Gastrocnemius medialis (tissue), 4 donors: ENCODE measurements around the gene P4HA3. TPM values are rescaled to one million over a fixed set of nuclear protein-coding genes. Genes with fewer than 3 reads are reported as not detected.

ENCODE experiments used
- ATAC-seq, 2 donors: fragments of 150-250 bp; one replicate each; pipeline ENCODE4 v1.9.1; 2016
- DNase-seq, 2 donors: peaks; one replicate each; pipeline ENCODE4 v3.0.0-alpha.2; 2019
- H3K27ac ChIP-seq, 4 donors: fragments of 200-600 bp; sonication (generic); 1 replicate in 1 of 4; 2 replicates in 3 of 4; pipeline ENCODE4 v1.5.1; 2016 to 2018; ENCODE audit warnings: mild to moderate bottlenecking in 2 of 4, moderate library complexity in 1 of 4
- H3K27me3 ChIP-seq, 3 donors: fragments of 200-600 bp; sonication (generic) in 2 of 3; 1 replicate in 1 of 3; 2 replicates in 2 of 3; pipeline versions ENCODE4 v1.5.1 to v1.6.0; 2016 to 2019; ENCODE audit warnings: mild to moderate bottlenecking in 1 of 3, moderate library complexity in 1 of 3
- H3K36me3 ChIP-seq, 2 donors: fragments of 200-600 bp; sonication (generic) in 1 of 2; one replicate each; pipeline ENCODE4 v1.5.1; 2017 to 2018
- H3K4me1 ChIP-seq, 2 donors: fragments of 200-600 bp; sonication (generic) in 1 of 2; one replicate each; pipeline ENCODE4 v1.5.1; 2016 to 2017; ENCODE audit warnings: mild to moderate bottlenecking in 2 of 2
- H3K4me3 ChIP-seq, 4 donors: fragments of 200-600 bp; sonication (generic) in 3 of 4; 1 replicate in 1 of 4; 2 replicates in 3 of 4; pipeline ENCODE4 v1.5.1; 2016 to 2019; ENCODE audit warnings: mild to moderate bottlenecking in 2 of 4
- H3K9me3 ChIP-seq, 3 donors: fragments of 200-600 bp; sonication (generic) in 2 of 3; 1 replicate in 1 of 3; 2 replicates in 2 of 3; pipeline ENCODE4 v1.5.1; 2016 to 2019
- CTCF ChIP-seq, 5 experiments: fragments of 450-650 bp in 3 of 5; fragments of 200-600 bp in 2 of 5; sonication (generic) in 2 of 5; IDR thresholded peaks in 4 of 5; conservative IDR thresholded peaks in 1 of 5; 1 replicate in 4 of 5; 2 replicates in 1 of 5; pipeline ENCODE4 v1.5.1; 2016 to 2019; ENCODE audit warnings: antibody characterized with exemption in 5 of 5, mild to moderate bottlenecking in 3 of 5, moderate library complexity in 3 of 5
- POLR2A ChIP-seq, 2 donors: fragments of 450-650 bp; IDR thresholded peaks; one replicate each; pipeline ENCODE4 v1.6.1; 2017; ENCODE audit warnings: antibody characterized with exemption in 2 of 2, mild to moderate bottlenecking in 2 of 2, moderate library complexity in 2 of 2
- in situ Hi-C, 4 donors: fragments of 200-750 bp; cut with MboI; loops; one replicate each; pipeline versions ENCODE4 v1.15.0 to v1.8.0; 2017; ENCODE audit warnings: low sequenced_read_pairs in 4 of 4
- intact Hi-C: fragments of 100-400 bp; cut with DNase I; formaldehyde crosslinking; loops from one replicate; pipeline ENCODE4 v1.15.1; 2023; ENCODE audit warnings: low total_unique reads
- total RNA-seq, 4 donors: library from RNA; depleted of rRNA; stranded (reverse); fragments of >200 nt; gene quantifications; one replicate each; pipeline versions ENCODE4 v1.1.0 to v1.2.3, GENCODE V29; 2016

Gene P4HA3
- total RNA-seq, 4 donors from 2014 or later, result 0.09 TPM; not detected in 3

- Histone ChIP-seq H3K27me3 (no peaks in the 10 kb centered on the region), H3K4me1 (peaks cover 12 to 24% of the 10 kb centered on the region in 2 donors), H3K9me3 (no peaks in the 10 kb centered on the region), H3K27ac (no peak overlapping the region), H3K36me3 (no peaks in the 10 kb centered on the region), H3K4me3 (no peak overlapping the region)
- in situ Hi-C loops (no loop called here), intact Hi-C loops (no loop called here)
- TF ChIP-seq POLR2A (IDR thresholded peaks at IDR 0.05), result no peak
- DNase-seq, result no peak
- no peak for ATAC-seq
Measured at GRCh38 chr11:74262725-74263124, 48.7 kb downstream of the P4HA3 start.

- Histone ChIP-seq H3K9me3 (no peaks in the 10 kb centered on the region), H3K27ac (no peak overlapping the region), H3K36me3 (peaks cover 0 to 25% of the 10 kb centered on the region in 2 donors), H3K27me3 (no peaks in the 10 kb centered on the region), H3K4me3 (no peak overlapping the region), H3K4me1 (peaks cover 17 to 29% of the 10 kb centered on the region in 2 donors)
- peak in 1 of 2 donors; percentile 21 for DNase-seq
- ATAC-seq, result peak; percentile 13 to 15
- intact Hi-C loops, result loop anchor here (5.0 kb wide), 1 partner anchor 139 kb away; the partner anchor contains the start of gene PGM2L1
- in situ Hi-C loops, result loop anchor here (5.0 to 10.0 kb wide), 4 partner anchors 129 to 194 kb away; no protein-coding TSS in a partner anchor
- TF ChIP-seq POLR2A (IDR thresholded peaks at IDR 0.05), result no peak
- no peak for TF ChIP-seq CTCF (IDR thresholded peaks at IDR 0.05 in 4 of 5, conservative IDR thresholded peaks at IDR 0.05 in 1 of 5)
Measured at GRCh38 chr11:74257959-74258553, 53.4 kb downstream of the P4HA3 start.

- no peak for ATAC-seq
Measured at GRCh38 chr11:74256378-74257133, 54.9 kb downstream of the P4HA3 start.

GRCh38 chr11:74255741-74256375 is 55.6 kb downstream of the P4HA3 start:
- Histone ChIP-seq H3K4me1 (peaks cover 17 to 29% of the 10 kb centered on the region in 2 donors), H3K36me3 (peaks cover 0 to 47% of the 10 kb centered on the region in 2 donors), H3K27ac (no peak overlapping the region), H3K9me3 (no peaks in the 10 kb centered on the region), H3K4me3 (no peak overlapping the region), H3K27me3 (no peaks in the 10 kb centered on the region)
- intact Hi-C loops (loop anchor here (1.0 to 5.0 kb wide), 4 partner anchors 65 to 193 kb away; partner anchors contain the start of gene PGM2L1), in situ Hi-C loops (loop anchor here (5.0 to 10.0 kb wide), 4 partner anchors 131 to 196 kb away; no protein-coding TSS in a partner anchor)
- ATAC-seq (peak; percentile 72 to 74), DNase-seq (peak in 1 of 2 donors; percentile 36)
- TF ChIP-seq POLR2A (IDR thresholded peaks at IDR 0.05) (no peak), CTCF (IDR thresholded peaks at IDR 0.05 in 4 of 5, conservative IDR thresholded peaks at IDR 0.05 in 1 of 5) (peak; percentile 71 to 90 (median 86))

More at GRCh38 chr11:74256378-74257133, 54.9 kb downstream of the P4HA3 start:
- no peaks in the 10 kb centered on the region for H3K9me3 ChIP-seq
- no peaks in the 10 kb centered on the region for H3K27me3 ChIP-seq
- TF ChIP-seq CTCF (IDR thresholded peaks at IDR 0.05 in 4 of 5, conservative IDR thresholded peaks at IDR 0.05 in 1 of 5) (no peak), POLR2A (IDR thresholded peaks at IDR 0.05) (no peak)
- H3K36me3 ChIP-seq, result peaks cover 0 to 40% of the 10 kb centered on the region in 2 donors
- no peak for DNase-seq
- intact Hi-C loops (loop anchor here (5.0 kb wide), 1 partner anchor 141 kb away; the partner anchor contains the start of gene PGM2L1), in situ Hi-C loops (loop anchor here (5.0 to 10.0 kb wide), 4 partner anchors 131 to 196 kb away; no protein-coding TSS in a partner anchor)
- peaks cover 17 to 29% of the 10 kb centered on the region in 2 donors for H3K4me1 ChIP-seq
- H3K27ac ChIP-seq, result no peak overlapping the region
- no peak overlapping the region for H3K4me3 ChIP-seq
